A172 (cell line): ENCODE measurements around the gene SIPA1L3. TPM values are rescaled to one million over a fixed set of nuclear protein-coding genes. Genes with fewer than 3 reads are reported as not detected.

Source experiments
- DNase-seq: peaks from one replicate; pipeline ENCODE4 v3.0.0-alpha.2; 2015; ENCODE audit warnings: low spot score
- total RNA-seq: library from RNA; depleted of rRNA; stranded (reverse); fragments of >200 nt; shearing (Covaris generic); gene quantifications from 2 replicates; pipeline ENCODE4 v1.2.3, GENCODE V29; 2014

The SIPA1L3 gene
- total RNA-seq, 1 experiment from 2014 or later: 42.2 TPM

GRCh38 chr19:37999309-38000213 lies 92.6 kb downstream of the SIPA1L3 start:
- peak; percentile 99 for DNase-seq

- DNase-seq: no peak
Measured at GRCh38 chr19:38001158-38001781, 94.3 kb downstream of the SIPA1L3 start.

GRCh38 chr19:38003438-38004185 lies 96.6 kb downstream of the SIPA1L3 start:
- DNase-seq: peak; percentile 97

GRCh38 chr19:38004186-38004520 lies 97.1 kb downstream of the SIPA1L3 start:
- DNase-seq: peak; percentile 48

GRCh38 chr19:38004521-38005223 lies 97.7 kb downstream of the SIPA1L3 start:
- peak; percentile 98 for DNase-seq

GRCh38 chr19:38005224-38005614 lies 98.2 kb downstream of the SIPA1L3 start:
- DNase-seq: no peak

- DNase-seq: no peak
Measured at GRCh38 chr19:38006361-38007045, 99.5 kb downstream of the SIPA1L3 start.

- no peak for DNase-seq
Measured at GRCh38 chr19:38009650-38010242, 102.7 kb downstream of the SIPA1L3 start.

- DNase-seq: no peak
Measured at GRCh38 chr19:38011426-38011825, 104.4 kb downstream of the SIPA1L3 start.

- no peak for DNase-seq
Measured at GRCh38 chr19:38012290-38012689, 105.3 kb downstream of the SIPA1L3 start.

GRCh38 chr19:38012944-38013343 lies 105.9 kb downstream of the SIPA1L3 start:
- no peak for DNase-seq

GRCh38 chr19:38013913-38014580 lies 107.0 kb downstream of the SIPA1L3 start:
- no peak for DNase-seq

- no peak for DNase-seq
Measured at GRCh38 chr19:38015216-38015615, 108.2 kb downstream of the SIPA1L3 start.

GRCh38 chr19:38015761-38016160 lies 108.8 kb downstream of the SIPA1L3 start:
- no peak for DNase-seq

GRCh38 chr19:38017401-38018151 lies 110.6 kb downstream of the SIPA1L3 start:
- DNase-seq: no peak

GRCh38 chr19:38018694-38019395 lies 111.8 kb downstream of the SIPA1L3 start:
- DNase-seq: no peak

- DNase-seq: no peak
Measured at GRCh38 chr19:38019396-38019724, 112.4 kb downstream of the SIPA1L3 start.

GRCh38 chr19:38020311-38020710 lies 113.3 kb downstream of the SIPA1L3 start:
- DNase-seq: no peak

- no peak for DNase-seq
Measured at GRCh38 chr19:38021352-38021751, 114.3 kb downstream of the SIPA1L3 start.
